GM12872 (cell line): ENCODE results near the gene CFAP119.

Source experiments
- CTCF ChIP-seq: IDR thresholded peaks from 3 replicates; pipeline ENCODE4 v1.5.1; 2011; ENCODE audit warnings: low read depth, mild to moderate bottlenecking, low read length, moderate library complexity; ENCODE audit not compliant: insufficient read depth

The CFAP119 gene

GRCh38 chr16:30762991-30763725 lies 1.3 kb upstream of the CFAP119 start:
- TF ChIP-seq CTCF: no peak

- no peak for TF ChIP-seq CTCF
Measured at GRCh38 chr16:30761427-30761927, 385 bp downstream of the CFAP119 start.

DNA sequence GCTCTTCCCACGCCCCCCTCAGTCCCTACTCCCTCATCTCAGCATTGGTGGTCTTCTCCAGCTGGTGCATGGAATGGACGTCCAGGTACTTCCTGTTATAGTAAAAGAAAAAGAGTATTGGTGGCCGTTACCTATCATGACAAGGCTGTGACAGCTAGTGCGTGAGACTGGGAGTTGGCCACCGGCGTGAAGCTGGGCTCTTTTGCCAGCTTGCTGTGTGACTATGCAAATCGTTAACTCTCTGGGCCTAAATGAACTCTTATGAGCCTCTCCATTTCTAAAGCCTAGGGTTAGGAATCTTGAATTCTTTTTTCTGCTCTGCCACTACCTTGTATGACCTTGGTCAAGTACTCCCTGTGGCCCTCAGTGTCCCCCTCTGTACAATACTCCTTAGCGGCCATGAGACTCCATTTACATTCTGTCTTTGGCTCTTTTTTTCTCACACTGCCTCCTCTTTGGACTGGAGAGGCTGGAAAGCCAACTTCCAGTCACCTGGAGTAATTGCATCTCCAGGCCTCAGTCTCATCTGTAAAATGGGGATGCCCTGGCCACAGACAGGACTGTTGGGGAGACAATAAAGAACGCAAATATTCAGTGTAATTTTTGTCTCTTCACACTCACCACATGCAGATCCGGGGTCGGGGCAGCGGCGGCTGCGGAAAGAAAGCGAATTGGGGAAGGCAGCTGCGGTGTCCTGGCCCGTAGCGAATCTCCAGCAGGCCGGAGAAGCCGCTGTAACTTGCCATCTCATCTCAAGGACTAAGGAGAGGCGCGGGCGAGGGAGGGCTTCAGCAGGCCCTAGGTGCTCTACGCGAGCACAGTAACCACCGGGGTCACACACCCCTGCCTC lies 1.1 kb downstream of the CFAP119 start:
- no peak for TF ChIP-seq CTCF

DNA sequence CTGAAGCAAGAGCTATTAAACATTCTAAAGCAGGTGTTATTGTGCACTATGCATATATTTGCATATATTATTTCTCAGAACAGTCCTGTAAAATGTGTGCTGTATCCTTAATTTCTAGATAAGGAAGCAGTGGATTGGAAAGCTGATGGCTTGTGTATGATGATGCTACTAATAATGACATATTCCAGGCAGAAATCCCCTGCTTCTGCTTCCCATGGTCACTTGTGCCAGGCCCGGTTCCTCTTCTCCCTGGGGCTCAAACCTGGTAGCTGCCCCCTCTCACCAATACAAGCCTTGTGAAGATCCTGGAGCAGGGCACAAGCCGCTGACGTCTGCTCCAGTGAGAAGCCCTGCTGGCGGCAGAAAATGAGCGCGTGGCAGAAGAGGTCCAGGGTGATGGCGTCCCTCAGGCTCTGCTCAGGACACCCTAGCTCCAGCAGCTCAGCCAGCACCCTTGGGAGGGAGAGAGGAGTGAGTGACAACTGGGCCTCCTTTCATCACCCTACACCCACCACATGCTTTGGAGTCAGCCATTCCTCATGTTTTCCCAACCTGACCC lies 1.8 kb downstream of the CFAP119 start:
- no peak for TF ChIP-seq CTCF

DNA sequence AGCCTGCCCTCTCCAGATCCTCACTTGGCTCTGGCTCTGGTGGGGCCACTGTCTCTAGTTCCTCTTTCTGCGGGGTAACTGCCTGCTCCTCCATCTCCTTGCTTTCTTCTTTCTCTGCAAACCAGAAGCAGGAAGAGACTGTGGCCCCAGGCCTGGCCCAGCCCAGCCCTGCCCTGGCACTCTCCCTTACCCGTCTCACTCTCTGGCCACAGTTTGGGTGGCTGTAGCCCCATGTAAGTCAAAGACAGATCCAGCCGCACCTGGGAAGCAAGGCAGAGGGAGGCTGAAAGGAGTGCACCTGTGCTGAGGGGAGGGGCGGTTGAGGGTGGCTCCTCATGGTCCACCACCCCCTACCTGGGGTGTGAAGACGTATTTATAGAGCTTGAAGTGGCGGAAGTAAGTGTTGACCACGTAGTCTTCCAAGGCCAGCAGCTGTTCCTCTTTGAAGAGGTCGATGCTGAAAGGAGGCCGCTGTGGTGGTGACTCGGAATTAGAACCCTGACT lies 2.8 kb downstream of the CFAP119 start:
- no peak for TF ChIP-seq CTCF

DNA sequence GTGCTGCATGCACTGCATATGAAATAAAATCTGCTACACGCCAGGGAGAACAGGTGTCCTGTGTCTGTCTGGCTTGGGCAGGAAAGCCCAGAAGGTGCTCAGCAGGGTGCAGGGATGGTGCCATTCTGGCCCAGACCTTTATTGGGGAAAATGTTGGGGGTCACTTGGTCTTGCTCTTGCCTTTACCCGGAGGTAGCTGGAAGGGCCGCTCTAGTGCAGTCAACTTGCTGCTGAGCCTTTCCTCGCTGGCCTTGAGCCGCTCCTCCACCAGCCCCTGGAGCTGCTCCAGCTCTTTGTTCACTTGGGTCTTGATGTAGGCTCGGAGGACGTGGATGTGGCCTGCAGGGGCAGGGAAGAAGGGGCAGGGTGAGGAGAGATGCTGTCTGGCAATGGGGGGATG lies 4.5 kb downstream of the CFAP119 start:
- no peak for TF ChIP-seq CTCF

DNA sequence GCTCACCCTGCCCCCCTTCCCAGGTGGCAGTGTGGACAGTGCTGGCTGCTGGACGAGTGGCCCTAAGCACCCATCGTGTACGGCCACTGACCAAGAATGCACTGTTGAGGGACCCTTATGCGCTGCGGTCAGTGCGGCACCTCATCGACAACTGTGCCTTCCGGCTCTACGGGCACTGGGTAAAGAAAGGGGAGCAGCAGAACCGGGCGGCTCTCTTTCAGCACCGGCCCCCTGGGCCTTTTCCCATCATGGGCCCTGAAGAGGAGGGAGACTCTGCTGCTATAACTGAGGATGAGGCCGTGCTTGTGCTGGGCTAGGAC lies 5.1 kb downstream of the CFAP119 start:
- TF ChIP-seq CTCF: no peak
